Measurements from ENCODE around the gene NRAP.

GRCh38 chr10:113697595-113697994, 33.8 kb upstream of the NRAP start:
- TF ChIP-seq ZNF384 (IDR thresholded peaks at IDR 0.05) (no peak), FOXM1 (IDR thresholded peaks at IDR 0.05; ENCODE audit: borderline replicate concordance) (no peak), SUZ12 (IDR thresholded peaks at IDR 0.05) (no peak), FOXA1 (IDR thresholded peaks at IDR 0.05) (no peak), LEF1 (IDR thresholded peaks at IDR 0.05; ENCODE audit: borderline replicate concordance) (no peak), SP1 (IDR thresholded peaks at IDR 0.05) (no peak), FOXK2 (IDR thresholded peaks at IDR 0.05) (no peak), NFRKB (IDR thresholded peaks at IDR 0.05) (no peak), BHLHE40 (IDR thresholded peaks at IDR 0.05; ENCODE audit: borderline replicate concordance) (no peak), L3MBTL2 (conservative IDR thresholded peaks at IDR 0.05) (no peak), HDGF (IDR thresholded peaks at IDR 0.05; ENCODE audit: borderline replicate concordance) (no peak), ELF4 (IDR thresholded peaks at IDR 0.05) (no peak)
- TF ChIP-seq, protein P1, sequence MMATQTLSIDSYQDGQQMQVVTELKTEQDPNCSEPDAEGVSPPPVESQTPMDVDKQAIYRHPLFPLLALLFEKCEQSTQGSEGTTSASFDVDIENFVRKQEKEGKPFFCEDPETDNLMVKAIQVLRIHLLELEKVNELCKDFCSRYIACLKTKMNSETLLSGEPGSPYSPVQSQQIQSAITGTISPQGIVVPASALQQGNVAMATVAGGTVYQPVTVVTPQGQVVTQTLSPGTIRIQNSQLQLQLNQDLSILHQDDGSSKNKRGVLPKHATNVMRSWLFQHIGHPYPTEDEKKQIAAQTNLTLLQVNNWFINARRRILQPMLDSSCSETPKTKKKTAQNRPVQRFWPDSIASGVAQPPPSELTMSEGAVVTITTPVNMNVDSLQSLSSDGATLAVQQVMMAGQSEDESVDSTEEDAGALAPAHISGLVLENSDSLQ (IDR thresholded peaks at IDR 0.05) = no peak
